Stomach (tissue), 4 donors: ENCODE results near the gene LDB2.

Experiments
- EP300 ChIP-seq: sonication (generic); formaldehyde crosslinking; IDR thresholded peaks from one replicate; pipeline ENCODE4 v1.6.1; 2017; ENCODE audit warnings: antibody characterized with exemption
- POLR2A ChIP-seq, 4 donors: fragments of 450-650 bp; IDR thresholded peaks; one replicate each; pipeline ENCODE4 v1.6.1; 2016; ENCODE audit warnings: antibody characterized with exemption in 4 of 4, control low read depth in 2 of 4, mild to moderate bottlenecking in 1 of 4, moderate library complexity in 1 of 4
- POLR2AphosphoS5 ChIP-seq, 3 donors: sonication (generic); formaldehyde crosslinking; IDR thresholded peaks; one replicate each; pipeline ENCODE4 v1.6.1; 2016; ENCODE audit warnings: antibody characterized with exemption in 3 of 3
- TF ChIP-seq, protein P1 (sequence below), 7 experiments: fragments of 450-650 bp in 4 of 7; fragments of 200-600 bp in 3 of 7; sonication (generic) in 3 of 7; IDR thresholded peaks; one replicate each; pipeline ENCODE4 v1.5.1; 2016 to 2019; ENCODE audit warnings: antibody characterized with exemption in 7 of 7, control low read depth in 2 of 7, mild to moderate bottlenecking in 1 of 7

- no peak for TF ChIP-seq EP300
- TF ChIP-seq, protein P1, sequence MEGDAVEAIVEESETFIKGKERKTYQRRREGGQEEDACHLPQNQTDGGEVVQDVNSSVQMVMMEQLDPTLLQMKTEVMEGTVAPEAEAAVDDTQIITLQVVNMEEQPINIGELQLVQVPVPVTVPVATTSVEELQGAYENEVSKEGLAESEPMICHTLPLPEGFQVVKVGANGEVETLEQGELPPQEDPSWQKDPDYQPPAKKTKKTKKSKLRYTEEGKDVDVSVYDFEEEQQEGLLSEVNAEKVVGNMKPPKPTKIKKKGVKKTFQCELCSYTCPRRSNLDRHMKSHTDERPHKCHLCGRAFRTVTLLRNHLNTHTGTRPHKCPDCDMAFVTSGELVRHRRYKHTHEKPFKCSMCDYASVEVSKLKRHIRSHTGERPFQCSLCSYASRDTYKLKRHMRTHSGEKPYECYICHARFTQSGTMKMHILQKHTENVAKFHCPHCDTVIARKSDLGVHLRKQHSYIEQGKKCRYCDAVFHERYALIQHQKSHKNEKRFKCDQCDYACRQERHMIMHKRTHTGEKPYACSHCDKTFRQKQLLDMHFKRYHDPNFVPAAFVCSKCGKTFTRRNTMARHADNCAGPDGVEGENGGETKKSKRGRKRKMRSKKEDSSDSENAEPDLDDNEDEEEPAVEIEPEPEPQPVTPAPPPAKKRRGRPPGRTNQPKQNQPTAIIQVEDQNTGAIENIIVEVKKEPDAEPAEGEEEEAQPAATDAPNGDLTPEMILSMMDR (IDR thresholded peaks at IDR 0.05) = no peak
- TF ChIP-seq POLR2AphosphoS5 (IDR thresholded peaks at IDR 0.05) = no peak
- TF ChIP-seq POLR2A (IDR thresholded peaks at IDR 0.05) = no peak
Observed at GRCh38 chr4:16597443-16597842, 301.0 kb downstream of the LDB2 start.
